Trophoblast cell (in vitro differentiated cells and primary cell): ENCODE measurements around the gene TXK.
A peak's percentile ranks its signal among the peaks of the same experiment; 100 is the strongest.

Experiments
- DNase-seq, 2 donors: peaks; one replicate each; pipeline ENCODE4 v3.0.0-alpha.2; 2016
- H2AFZ ChIP-seq: 2 replicates; pipeline ENCODE4 v1.6.1; 2013; ENCODE audit warnings: low read length, moderate library complexity, mild to moderate bottlenecking; ENCODE audit not compliant: insufficient read depth, poor library complexity
- H2AK5ac ChIP-seq: 2 replicates; pipeline ENCODE4 v1.6.1; 2013; ENCODE audit warnings: mild to moderate bottlenecking, low read length
- H2BK120ac ChIP-seq: 2 replicates; pipeline ENCODE4 v1.6.1; 2013; ENCODE audit warnings: low read length, mild to moderate bottlenecking, moderate library complexity; ENCODE audit not compliant: insufficient read depth, poor library complexity
- H2BK12ac ChIP-seq: 2 replicates; pipeline ENCODE4 v1.6.1; 2013; ENCODE audit warnings: mild to moderate bottlenecking, low read length, moderate library complexity
- H2BK5ac ChIP-seq: 2 replicates; pipeline ENCODE4 v1.6.1; 2013; ENCODE audit warnings: low read length, low read depth, moderate library complexity, mild to moderate bottlenecking; ENCODE audit not compliant: poor library complexity
- H3K14ac ChIP-seq: 2 replicates; pipeline ENCODE4 v1.6.1; 2013; ENCODE audit warnings: mild to moderate bottlenecking, low read length
- H3K18ac ChIP-seq: 2 replicates; pipeline ENCODE4 v1.6.1; 2013; ENCODE audit warnings: mild to moderate bottlenecking, low read length
- H3K23ac ChIP-seq: 2 replicates; pipeline ENCODE4 v1.6.1; 2013; ENCODE audit warnings: low read length
- H3K27ac ChIP-seq: 2 replicates; pipeline ENCODE4 v1.5.1; 2013; ENCODE audit warnings: low read depth, mild to moderate bottlenecking, inconsistent platforms, low read length, moderate library complexity
- H3K27me3 ChIP-seq: 2 replicates; pipeline ENCODE4 v1.6.1; 2013; ENCODE audit warnings: inconsistent platforms, mild to moderate bottlenecking, low read length, moderate library complexity; ENCODE audit not compliant: insufficient read depth
- H3K36me3 ChIP-seq, 2 experiments: 1 replicate in 1 of 2; 2 replicates in 1 of 2; pipeline ENCODE4 v1.6.1; 2013; ENCODE audit warnings: low read length in 2 of 2, mild to moderate bottlenecking in 2 of 2, moderate library complexity in 1 of 2; ENCODE audit not compliant: insufficient read depth in 2 of 2, control insufficient read depth in 1 of 2
- H3K4ac ChIP-seq: 2 replicates; pipeline ENCODE4 v1.6.1; 2013; ENCODE audit warnings: low read depth, mild to moderate bottlenecking, low read length, moderate library complexity
- H3K4me1 ChIP-seq, 2 experiments: 1 replicate in 1 of 2; 2 replicates in 1 of 2; pipeline ENCODE4 v1.6.1; 2013; ENCODE audit warnings: low read length in 2 of 2, mild to moderate bottlenecking in 2 of 2, moderate library complexity in 1 of 2; ENCODE audit not compliant: insufficient read depth in 2 of 2, control insufficient read depth in 1 of 2
- H3K4me2 ChIP-seq: 2 replicates; pipeline ENCODE4 v1.6.1; 2013; ENCODE audit warnings: inconsistent platforms, mild to moderate bottlenecking, low read length, moderate library complexity
- H3K4me3 ChIP-seq: 2 replicates; pipeline ENCODE4 v1.5.1; 2013; ENCODE audit warnings: mild to moderate bottlenecking, low read depth, low read length, inconsistent platforms
- H3K79me1 ChIP-seq: one replicate; pipeline ENCODE4 v1.6.1; 2013; ENCODE audit warnings: low read length
- H3K79me2 ChIP-seq: 2 replicates; pipeline ENCODE4 v1.6.1; 2013; ENCODE audit warnings: low read length, mild to moderate bottlenecking; ENCODE audit not compliant: control insufficient read depth, insufficient read depth, poor library complexity
- H3K9ac ChIP-seq: 2 replicates; pipeline ENCODE4 v1.6.1; 2013; ENCODE audit warnings: mild to moderate bottlenecking, low read length
- H3K9me3 ChIP-seq: 2 replicates; pipeline ENCODE4 v1.6.1; 2013; ENCODE audit warnings: low read depth, mild to moderate bottlenecking, control low read depth, inconsistent platforms, low read length; ENCODE audit not compliant: insufficient read depth
- H4K12ac ChIP-seq: 2 replicates; pipeline ENCODE4 v1.6.1; 2013; ENCODE audit warnings: low read depth, mild to moderate bottlenecking, low read length, moderate library complexity
- H4K8ac ChIP-seq: 2 replicates; pipeline ENCODE4 v1.6.1; 2013; ENCODE audit warnings: low read depth, mild to moderate bottlenecking, low read length, moderate library complexity
- H4K91ac ChIP-seq: one replicate; pipeline ENCODE4 v1.6.1; 2013; ENCODE audit warnings: low read depth, mild to moderate bottlenecking, low read length, moderate library complexity
- WGBS: extraction: QIAGEN DNeasy Blood & Tissue Kit; methylation state at CpG from one replicate; pipeline ENCODE4 v1.1.7; 2013; ENCODE audit warnings: missing lambda C conversion rate; ENCODE audit not compliant: insufficient read length, insufficient coverage; ENCODE audit errors: extremely low coverage; 5-methylcytosine and 5-hydroxymethylcytosine counted together

The TXK gene

GRCh38 chr4:48030470-48030869 lies 103.6 kb downstream of the TXK start:
- no peaks in the 10 kb centered on the region for H3K36me3 ChIP-seq
- no peak overlapping the region for H4K91ac ChIP-seq
- H3K23ac ChIP-seq, result no peak overlapping the region
- no peak overlapping the region for H2AFZ ChIP-seq
- no peak overlapping the region for H3K4me2 ChIP-seq
- H3K79me2 ChIP-seq, result no peaks in the 10 kb centered on the region
- H3K14ac ChIP-seq, result no peak overlapping the region
- H4K12ac ChIP-seq, result no peak overlapping the region
- no peak overlapping the region for H3K27ac ChIP-seq
- no peak overlapping the region for H2BK5ac ChIP-seq
- H2BK120ac ChIP-seq, result no peak overlapping the region
- H3K9me3 ChIP-seq, result no peaks in the 10 kb centered on the region
- no peak overlapping the region for H3K4me3 ChIP-seq
- H4K8ac ChIP-seq, result no peak overlapping the region
- H3K18ac ChIP-seq, result no peak overlapping the region
- H2BK12ac ChIP-seq, result no peak overlapping the region
- H3K79me1 ChIP-seq, result no peaks in the 10 kb centered on the region
- DNase-seq, result no peak
- H3K9ac ChIP-seq, result no peak overlapping the region
- WGBS, result no CpG with 5 or more reads among the region's 3 CpGs
- no peak overlapping the region for H3K4ac ChIP-seq
- no peaks in the 10 kb centered on the region for H3K4me1 ChIP-seq
- no peaks in the 10 kb centered on the region for H3K27me3 ChIP-seq
- H2AK5ac ChIP-seq, result no peak overlapping the region

- Histone ChIP-seq H2BK120ac (no peak overlapping the region), H3K4me1 (peaks cover 0 to 2% of the 10 kb centered on the region in 2 experiments), H3K4ac (no peak overlapping the region), H3K4me3 (no peak overlapping the region), H3K27ac (no peak overlapping the region), H2AK5ac (no peak overlapping the region), H3K9me3 (peaks cover 1% of the 10 kb centered on the region), H3K36me3 (no peaks in the 10 kb centered on the region), H3K79me1 (no peaks in the 10 kb centered on the region), H3K9ac (no peak overlapping the region), H3K18ac (no peak overlapping the region), H3K14ac (no peak overlapping the region), H3K79me2 (no peaks in the 10 kb centered on the region), H3K4me2 (no peak overlapping the region), H4K91ac (no peak overlapping the region), H4K8ac (no peak overlapping the region), H4K12ac (no peak overlapping the region), H3K23ac (no peak overlapping the region), H2AFZ (no peak overlapping the region), H3K27me3 (no peaks in the 10 kb centered on the region), H2BK5ac (no peak overlapping the region), H2BK12ac (no peak overlapping the region)
- no peak for DNase-seq
- WGBS, result no CpG with 5 or more reads among the region's 2 CpGs
Measured at GRCh38 chr4:48028696-48029095, 105.4 kb downstream of the TXK start.

GRCh38 chr4:48027653-48028052 lies 106.4 kb downstream of the TXK start:
- no peaks in the 10 kb centered on the region for H3K27me3 ChIP-seq
- H3K14ac ChIP-seq, result no peak overlapping the region
- DNase-seq, result no peak
- H2BK5ac ChIP-seq, result no peak overlapping the region
- H2AK5ac ChIP-seq, result no peak overlapping the region
- H3K79me2 ChIP-seq, result no peaks in the 10 kb centered on the region
- no peak overlapping the region for H3K27ac ChIP-seq
- H2AFZ ChIP-seq, result no peak overlapping the region
- H4K12ac ChIP-seq, result no peak overlapping the region
- no peak overlapping the region for H2BK120ac ChIP-seq
- no peak overlapping the region for H2BK12ac ChIP-seq
- H3K23ac ChIP-seq, result no peak overlapping the region
- H4K8ac ChIP-seq, result no peak overlapping the region
- H3K4me1 ChIP-seq, result peaks cover 0 to 2% of the 10 kb centered on the region in 2 experiments
- no peaks in the 10 kb centered on the region for H3K79me1 ChIP-seq
- no peak overlapping the region for H3K9ac ChIP-seq
- H3K9me3 ChIP-seq, result peaks cover 1% of the 10 kb centered on the region
- no peak overlapping the region for H3K18ac ChIP-seq
- H4K91ac ChIP-seq, result no peak overlapping the region
- H3K4me3 ChIP-seq, result no peak overlapping the region
- no peaks in the 10 kb centered on the region for H3K36me3 ChIP-seq
- H3K4ac ChIP-seq, result no peak overlapping the region
- H3K4me2 ChIP-seq, result no peak overlapping the region

- H2AFZ ChIP-seq, result no peak overlapping the region
- no peak overlapping the region for H2BK5ac ChIP-seq
- no peak overlapping the region for H3K4me3 ChIP-seq
- H4K8ac ChIP-seq, result no peak overlapping the region
- no peaks in the 10 kb centered on the region for H3K36me3 ChIP-seq
- no peak overlapping the region for H3K14ac ChIP-seq
- H2BK12ac ChIP-seq, result no peak overlapping the region
- no peak overlapping the region for H3K4ac ChIP-seq
- DNase-seq, result peak; percentile 22 to 61
- H3K4me1 ChIP-seq, result peaks cover 0 to 2% of the 10 kb centered on the region in 2 experiments
- no peak overlapping the region for H3K18ac ChIP-seq
- no peak overlapping the region for H3K23ac ChIP-seq
- H3K9me3 ChIP-seq, result peaks cover 1% of the 10 kb centered on the region
- H3K9ac ChIP-seq, result no peak overlapping the region
- no peak overlapping the region for H3K27ac ChIP-seq
- H3K4me2 ChIP-seq, result no peak overlapping the region
- no peak overlapping the region for H2BK120ac ChIP-seq
- no CpG with 5 or more reads among the region's 2 CpGs for WGBS
- H3K79me2 ChIP-seq, result no peaks in the 10 kb centered on the region
- no peaks in the 10 kb centered on the region for H3K79me1 ChIP-seq
- H4K91ac ChIP-seq, result no peak overlapping the region
- no peak overlapping the region for H2AK5ac ChIP-seq
- no peak overlapping the region for H4K12ac ChIP-seq
- no peaks in the 10 kb centered on the region for H3K27me3 ChIP-seq
Measured at GRCh38 chr4:48025005-48025404, 109.0 kb downstream of the TXK start.
